ENCODE measurements around the gene SF3B1. TPM values are rescaled to one million over a fixed set of nuclear protein-coding genes. Genes with fewer than 3 reads are reported as not detected.

Gene SF3B1
- total RNA-seq, 2 donors from 2014 or later: 272 to 287 TPM

Other genes with a start within 250 kb of the SF3B1 start
- 100 to 1,000 TPM; 307 to 413 TPM for gene ANKRD44, start 124.2 kb downstream of the SF3B1 start, total RNA-seq
- 10 to 100 TPM; 27.8 to 40.4 TPM for gene COQ10B, start 18.5 kb upstream of the SF3B1 start, total RNA-seq
- 100 to 1,000 TPM; 380 to 655 TPM for gene HSPD1, start 64.8 kb upstream of the SF3B1 start, total RNA-seq
- 100 to 1,000 TPM; 140 to 158 TPM for gene HSPE1, start 65.4 kb upstream of the SF3B1 start, total RNA-seq
- 10 to 100 TPM; 16.9 to 25.7 TPM for gene MOB4, start 81.0 kb upstream of the SF3B1 start, total RNA-seq
- not detected for gene RFTN2, start 240.6 kb upstream of the SF3B1 start, total RNA-seq